GM19023 (cell line): ENCODE results near the gene PSMB10.
"Not testable (repeated sequence)": the region's sequence is repeated elsewhere in the genome, so short reads cannot be mapped to it uniquely, and the experiment has no call there.

Experiments used
- ATAC-seq: cut with Tn5 transposase; IDR thresholded peaks from one replicate; pipeline ENCODE4 v1.9.1; 2021; ENCODE audit warnings: mild to moderate bottlenecking, moderate library complexity; ENCODE audit not compliant: unreplicated experiment

Gene PSMB10

GRCh38 chr16:67943256-67943618, 6.6 kb upstream of the PSMB10 start:
- no peak for ATAC-seq

GRCh38 chr16:67942510-67943255, 6.0 kb upstream of the PSMB10 start:
- no peak for ATAC-seq

GRCh38 chr16:67942200-67942509, 5.5 kb upstream of the PSMB10 start:
- ATAC-seq = no peak

DNA sequence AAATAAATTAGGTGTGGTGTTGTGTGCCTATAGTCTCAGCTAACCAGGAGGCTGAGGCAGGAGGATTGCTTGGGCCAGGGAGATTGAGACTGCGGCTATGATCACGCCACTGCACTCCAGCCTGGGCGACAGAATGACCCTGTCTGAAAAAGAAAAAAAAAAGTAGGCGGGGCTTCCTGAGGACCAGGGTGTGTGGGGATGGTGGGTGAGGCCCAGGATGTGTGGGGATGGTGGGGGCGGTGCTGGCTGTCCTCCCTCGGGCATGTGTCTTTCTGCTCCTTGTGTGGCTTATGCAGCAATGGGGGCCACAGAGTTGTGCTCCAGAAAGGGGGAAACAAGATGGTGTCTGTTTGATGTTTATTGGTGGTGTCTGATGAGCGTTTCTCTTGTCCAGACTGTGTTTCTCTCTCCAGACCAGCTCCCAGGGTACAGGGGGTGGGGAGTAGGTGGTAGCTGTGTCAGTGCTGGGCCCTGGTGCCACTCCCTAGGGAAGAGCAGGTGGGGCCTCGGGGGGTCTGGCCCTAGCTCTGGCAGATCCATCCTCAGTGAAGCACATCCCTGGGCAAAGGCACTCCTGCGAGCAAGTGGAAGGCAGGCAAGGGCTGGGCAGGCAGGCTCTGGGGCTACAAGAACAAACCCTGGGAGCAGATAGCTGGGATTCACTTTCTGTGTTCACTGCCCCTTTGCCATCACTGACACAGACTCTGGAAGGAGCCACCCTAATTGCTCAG, 5.0 kb upstream of the PSMB10 start:
- ATAC-seq = no peak

- ATAC-seq = no peak
Observed at GRCh38 chr16:67940446-67941089, 3.9 kb upstream of the PSMB10 start.

GRCh38 chr16:67939507-67940445, 3.1 kb upstream of the PSMB10 start:
- no peak for ATAC-seq

- not testable (repeated sequence) for ATAC-seq
Observed at GRCh38 chr16:67937713-67938112, 1.1 kb upstream of the PSMB10 start.

- peak; percentile 38 for ATAC-seq
Observed at GRCh38 chr16:67936880-67937605, 393 bp upstream of the PSMB10 start.

DNA sequence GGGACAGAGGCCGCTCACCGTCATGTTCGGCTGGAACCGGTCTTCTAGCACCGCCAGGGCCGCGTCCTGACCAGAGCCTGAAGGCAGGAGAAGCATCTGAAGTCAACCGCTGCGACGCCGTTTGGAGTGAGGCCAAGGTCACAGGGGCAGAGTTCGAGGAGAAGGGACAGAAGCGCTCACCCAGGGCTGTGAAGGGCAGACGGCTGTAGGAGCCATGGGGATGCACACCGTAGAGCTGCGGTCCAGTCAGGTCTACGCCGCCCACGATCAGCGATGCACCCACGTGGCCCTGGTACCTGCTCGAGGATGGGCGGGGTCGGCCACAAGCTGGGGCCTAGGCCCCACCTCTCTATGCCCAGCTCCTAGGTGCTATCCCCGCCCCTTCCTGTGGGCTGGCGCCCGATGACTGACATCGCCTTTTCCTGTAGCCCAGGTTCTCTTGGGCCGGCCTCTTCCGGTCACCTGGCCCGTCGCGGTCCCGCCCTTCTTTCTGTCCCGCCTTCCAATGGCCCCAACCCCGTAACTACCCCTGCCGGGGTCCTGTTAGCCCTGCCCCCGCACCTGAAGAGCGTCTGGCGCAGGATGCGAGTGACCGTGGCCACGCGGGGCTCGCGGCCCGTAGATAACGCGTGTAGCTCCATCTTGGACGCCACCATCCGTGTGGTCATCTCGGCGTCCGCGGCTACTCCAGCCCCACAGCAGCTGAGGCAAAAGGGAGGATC, 1.1 kb downstream of the PSMB10 start:
- peak; percentile 92 for ATAC-seq

- ATAC-seq = no peak
Observed at GRCh38 chr16:67935101-67935401, 1.6 kb downstream of the PSMB10 start.

GRCh38 chr16:67934306-67935100, 2.1 kb downstream of the PSMB10 start:
- ATAC-seq = no peak

- ATAC-seq = no peak
Observed at GRCh38 chr16:67933805-67934204, 2.8 kb downstream of the PSMB10 start.

DNA sequence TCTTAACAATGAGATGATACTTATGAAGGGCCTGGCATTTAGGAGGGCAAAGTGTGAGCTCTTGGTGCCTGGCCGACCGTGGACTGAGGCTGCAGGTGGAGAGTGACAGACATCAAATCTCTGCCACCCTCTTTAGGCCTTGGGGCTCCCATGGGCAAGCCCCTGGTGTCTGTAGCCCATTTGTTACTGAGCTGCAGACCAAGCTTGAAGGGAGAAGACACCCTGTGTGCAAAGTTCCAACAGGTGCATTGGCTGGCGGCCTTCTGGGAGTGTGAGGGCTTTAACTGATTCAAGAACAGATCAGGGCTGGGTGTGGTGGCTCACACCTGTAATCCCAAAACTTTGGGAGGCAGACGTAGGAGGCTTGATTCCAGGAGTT, 4.2 kb downstream of the PSMB10 start:
- no peak for ATAC-seq

DNA sequence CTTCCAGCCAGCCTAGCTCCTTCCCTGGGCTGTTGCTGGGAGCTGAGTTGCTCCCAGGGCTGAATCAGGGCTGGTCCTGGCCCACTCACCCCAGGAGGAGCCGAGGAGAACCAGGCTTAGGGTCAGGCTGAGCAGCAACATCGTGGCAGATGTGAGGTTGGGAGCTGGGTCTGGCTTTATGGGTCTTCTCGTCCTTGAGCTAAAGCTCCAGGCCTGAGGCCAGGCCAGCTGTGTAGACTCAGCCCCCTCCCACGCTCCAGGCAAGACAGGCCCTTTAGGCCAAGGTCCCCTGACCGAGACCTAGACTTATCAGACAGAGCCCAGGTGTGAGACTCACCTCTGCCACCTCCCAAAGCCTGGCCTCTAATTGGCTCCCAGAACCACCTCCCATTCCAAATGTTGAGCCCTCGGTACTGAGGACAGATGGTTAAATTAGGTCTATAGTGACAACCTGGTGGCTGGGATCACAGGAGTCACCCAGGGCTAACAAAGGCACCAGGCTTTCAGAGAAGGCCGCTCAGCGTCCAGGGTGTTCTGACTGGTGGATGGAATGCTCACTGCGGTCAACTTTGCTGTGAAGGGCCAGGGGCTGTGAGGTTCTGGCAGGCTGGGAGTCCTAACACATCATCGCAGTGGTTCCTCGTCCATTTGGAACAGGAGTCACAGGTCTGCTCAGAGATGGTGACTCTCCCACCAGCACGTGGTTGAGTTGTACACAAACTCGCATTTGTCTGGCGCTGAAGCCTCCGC, 4.8 kb downstream of the PSMB10 start, which contains the start of gene CTRL:
CTRL (minus strand) TSS at position 151 of the 750 bp plus-strand sequence; CDS start at position 141, 10 bp downstream.
- ATAC-seq = no peak

- no peak for ATAC-seq
Observed at GRCh38 chr16:67930678-67931211, 5.9 kb downstream of the PSMB10 start.

DNA sequence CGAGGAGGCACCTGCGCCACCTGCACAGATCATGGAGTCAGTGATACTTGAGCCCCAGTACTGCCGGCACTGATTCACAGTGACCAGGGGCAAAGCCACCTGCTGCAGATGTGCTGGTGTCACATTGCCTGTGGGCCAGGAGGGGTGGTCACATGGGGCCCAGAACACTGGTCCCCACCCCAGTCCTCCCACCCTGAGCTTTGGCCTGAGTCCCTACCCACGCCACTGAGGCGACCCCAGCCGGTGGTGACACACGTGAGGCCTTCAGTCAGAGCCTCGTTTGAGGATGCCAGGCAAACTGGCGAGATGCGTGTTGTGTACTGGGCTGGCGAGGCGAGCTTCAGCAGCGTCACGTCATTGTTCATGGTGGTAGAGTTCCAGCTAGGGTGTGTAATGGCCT, 6.5 kb downstream of the PSMB10 start:
- no peak for ATAC-seq

GRCh38 chr16:67928561-67929364, 7.9 kb downstream of the PSMB10 start:
- ATAC-seq = no peak
